CD8-positive, alpha-beta memory T cell (primary cell): ENCODE measurements around the gene ADISSP. TPM values are rescaled to one million over a fixed set of nuclear protein-coding genes. Genes with fewer than 3 reads are reported as not detected.

Source experiments
- CTCF ChIA-PET: fragments of 350-600 bp; sonication (Branson Sonifier 250); formaldehyde crosslinking; loops from one replicate; lab custom pipeline; 2021; ENCODE audit warnings: antibody characterized with exemption; lab: Charles Lee
- POLR2A ChIA-PET: fragments of 350-600 bp; sonication (Branson Sonifier 250); formaldehyde crosslinking; loops from one replicate; lab custom pipeline; 2021; ENCODE audit warnings: antibody characterized with exemption; lab: Charles Lee
- DNase-seq, 5 donors: peaks; one replicate each; pipeline versions ENCODE4 v3.0.0 to v3.0.0-alpha.2; 2020 to 2022; ENCODE audit warnings: mixed read lengths in 1 of 5
- H3K27ac ChIP-seq: one replicate; pipeline ENCODE4 v1.7.0; 2013; ENCODE audit warnings: low read depth, mild to moderate bottlenecking, low read length, moderate library complexity
- H3K27me3 ChIP-seq: 2 replicates; pipeline ENCODE4 v1.7.0; 2013; ENCODE audit warnings: low read length, mild to moderate bottlenecking; ENCODE audit not compliant: insufficient read depth, poor library complexity, severe bottlenecking
- H3K36me3 ChIP-seq: 2 replicates; pipeline ENCODE4 v1.7.0; 2013; ENCODE audit warnings: mild to moderate bottlenecking, low read length, moderate library complexity; ENCODE audit not compliant: insufficient read depth
- H3K4me1 ChIP-seq: 2 replicates; pipeline ENCODE4 v1.7.0; 2013; ENCODE audit warnings: mild to moderate bottlenecking, low read length, moderate library complexity; ENCODE audit not compliant: insufficient read depth
- H3K4me3 ChIP-seq: 2 replicates; pipeline ENCODE4 v1.7.0; 2013; ENCODE audit warnings: mild to moderate bottlenecking, low read length
- H3K9me3 ChIP-seq: 2 replicates; pipeline ENCODE4 v1.7.0; 2013; ENCODE audit warnings: mild to moderate bottlenecking, low read length
- H3K27ac Mint-ChIP-seq, 8 donors: one replicate each; pipeline ENCODE4 v1.8.0; 2020 to 2021; ENCODE audit warnings: mixed read lengths in 8 of 8, mild to moderate bottlenecking in 6 of 8, inconsistent platforms in 3 of 8, moderate library complexity in 3 of 8
- H3K27me3 Mint-ChIP-seq, 2 donors: one replicate each; pipeline ENCODE4 v1.8.0; 2020 to 2021; ENCODE audit warnings: mixed read lengths in 2 of 2, mild to moderate bottlenecking in 1 of 2, moderate library complexity in 1 of 2
- H3K36me3 Mint-ChIP-seq, 3 donors: one replicate each; pipeline ENCODE4 v1.8.0; 2020 to 2021; ENCODE audit warnings: mixed read lengths in 3 of 3, inconsistent platforms in 1 of 3, mild to moderate bottlenecking in 1 of 3
- H3K4me1 Mint-ChIP-seq, 3 donors: one replicate each; pipeline ENCODE4 v1.8.0; 2020 to 2021; ENCODE audit warnings: mixed read lengths in 3 of 3, inconsistent platforms in 1 of 3, mild to moderate bottlenecking in 1 of 3
- H3K4me3 Mint-ChIP-seq, 7 donors: one replicate each; pipeline ENCODE4 v1.8.0; 2020 to 2021; ENCODE audit warnings: mixed read lengths in 7 of 7, mild to moderate bottlenecking in 6 of 7, moderate library complexity in 4 of 7, inconsistent platforms in 2 of 7
- H3K9me3 Mint-ChIP-seq, 5 donors: one replicate each; pipeline ENCODE4 v1.8.0; 2020 to 2022; ENCODE audit warnings: mixed read lengths in 5 of 5, mild to moderate bottlenecking in 3 of 5, moderate library complexity in 2 of 5, inconsistent platforms in 1 of 5
- polyA plus RNA-seq: library from polyadenylated mRNA; unstranded; fragments of 300-500 nt; fragmentation: Illumina TruSeq; gene quantifications from one replicate; pipeline ENCODE4 v1.2.3, GENCODE V29; 2021
- total RNA-seq, 2 experiments: library from RNA; stranded (reverse); gene quantifications; one replicate each; pipeline ENCODE4 v1.2.3, GENCODE V29; 2021

ADISSP gene
- total and polyA plus RNA-seq, 3 experiments from 2014 or later: 27.0 to 74.9 (median 72.7) TPM

GRCh38 chr20:3788685-3789155 lies 21.2 kb upstream of the ADISSP start:
- ChIA-PET CTCF (interaction anchor here (16.8 kb wide), 1 partner anchor 30 kb away, joined by 262 read pairs; the partner anchor contains the start of gene AP5S1), POLR2A (interaction anchor here (0.6 kb wide), 1 partner anchor 90 kb away, joined by 5 read pairs; no protein-coding TSS in a partner anchor)
- no peaks in the 10 kb centered on the region for H3K27me3 ChIP-seq
- no peaks in the 10 kb centered on the region for H3K9me3 ChIP-seq
- no peak overlapping the region for H3K4me3 ChIP-seq
- H3K36me3 ChIP-seq: no peaks in the 10 kb centered on the region
- Mint-ChIP-seq H3K9me3 (no peaks in the 10 kb centered on the region), H3K4me3 (peak overlapping the region in 5 of 7 donors; percentile 64 to 90 (median 84)), H3K4me1 (peaks cover 22 to 32% (median 26%) of the 10 kb centered on the region in 3 donors), H3K36me3 (peaks cover 0 to 5% (median 3%) of the 10 kb centered on the region in 3 donors), H3K27me3 (no peaks in the 10 kb centered on the region), H3K27ac (peak overlapping the region in 7 of 8 donors; percentile 52 to 96 (median 88))
- DNase-seq: no peak
- H3K27ac ChIP-seq: no peak overlapping the region
- peaks cover 23% of the 10 kb centered on the region for H3K4me1 ChIP-seq

GRCh38 chr20:3787324-3788014 lies 19.9 kb upstream of the ADISSP start:
- POLR2A ChIA-PET: interaction anchor here (0.6 to 3.4 kb wide), 9 partner anchors 8 to 66 kb away, joined by 3 to 37 read pairs (median 5); partner anchors contain the start of genes ADISSP, AP5S1 and CDC25B
- Mint-ChIP-seq H3K4me1 (peaks cover 26 to 36% (median 31%) of the 10 kb centered on the region in 3 donors), H3K4me3 (peak overlapping the region; percentile 69 to 88 (median 73)), H3K36me3 (peaks cover 0 to 5% (median 3%) of the 10 kb centered on the region in 3 donors), H3K9me3 (no peaks in the 10 kb centered on the region), H3K27ac (peak overlapping the region; percentile 6 to 92 (median 79)), H3K27me3 (no peaks in the 10 kb centered on the region)
- Histone ChIP-seq H3K36me3 (no peaks in the 10 kb centered on the region), H3K9me3 (no peaks in the 10 kb centered on the region), H3K27ac (no peak overlapping the region), H3K4me3 (peak overlapping the region; percentile 46), H3K4me1 (peaks cover 23% of the 10 kb centered on the region), H3K27me3 (no peaks in the 10 kb centered on the region)
- CTCF ChIA-PET: interaction anchor here (0.7 to 16.8 kb wide), 7 partner anchors 9 to 67 kb away, joined by 3 to 262 read pairs (median 5); partner anchors contain the start of genes ADISSP and AP5S1
- DNase-seq: no peak

GRCh38 chr20:3786665-3787323 lies 19.2 kb upstream of the ADISSP start, which contains the start of gene CENPB:
Gene CENPB, minus strand, starts transcription at chr20:3786740. Its CDS starts 257 bp downstream, at chr20:3786483.
- no peaks in the 10 kb centered on the region for H3K27me3 Mint-ChIP-seq
- H3K27ac Mint-ChIP-seq: peak within 1 kb of the TSS; percentile 68 to 92 (median 85)
- peaks cover 29 to 39% (median 34%) of the 10 kb centered on the region in 3 donors for H3K4me1 Mint-ChIP-seq
- ChIA-PET CTCF (interaction anchor here (0.7 to 16.8 kb wide), 18 partner anchors 8 to 297 kb away, joined by 3 to 262 read pairs (median 4); partner anchors contain the start of genes ADISSP, AP5S1 and CDC25B), POLR2A (interaction anchor here (0.5 to 3.4 kb wide), 13 partner anchors 9 to 68 kb away, joined by 3 to 37 read pairs (median 5); partner anchors contain the start of genes ADISSP, AP5S1 and CDC25B)
- peak within 1 kb of the TSS; percentile 46 for H3K4me3 ChIP-seq
- H3K27me3 ChIP-seq: no peaks in the 10 kb centered on the region
- peak; percentile 87 to 92 (median 89) for DNase-seq
- peak within 1 kb of the TSS; percentile 75 to 88 (median 83) for H3K4me3 Mint-ChIP-seq
- peaks cover 23% of the 10 kb centered on the region for H3K4me1 ChIP-seq
- peaks cover 0 to 5% (median 3%) of the 10 kb centered on the region in 3 donors for H3K36me3 Mint-ChIP-seq
- no peaks in the 10 kb centered on the region for H3K9me3 ChIP-seq
- peak within 1 kb of the TSS; percentile 16 for H3K27ac ChIP-seq
- no peaks in the 10 kb centered on the region for H3K36me3 ChIP-seq
- no peaks in the 10 kb centered on the region for H3K9me3 Mint-ChIP-seq

- ChIA-PET POLR2A (interaction anchor here (1.0 to 3.4 kb wide), 7 partner anchors 9 to 69 kb away, joined by 3 to 37 read pairs (median 7); partner anchors contain the start of genes ADISSP, AP5S1 and CDC25B), CTCF (interaction anchor here (0.7 to 16.8 kb wide), 16 partner anchors 8 to 298 kb away, joined by 3 to 262 read pairs (median 5); partner anchors contain the start of genes ADISSP, AP5S1 and CDC25B)
- H3K4me1 ChIP-seq: peaks cover 23% of the 10 kb centered on the region
- H3K27ac ChIP-seq: peak overlapping the region; percentile 16
- H3K9me3 ChIP-seq: no peaks in the 10 kb centered on the region
- no peaks in the 10 kb centered on the region for H3K27me3 ChIP-seq
- H3K9me3 Mint-ChIP-seq: no peaks in the 10 kb centered on the region
- H3K36me3 ChIP-seq: no peaks in the 10 kb centered on the region
- peak overlapping the region; percentile 75 to 88 (median 81) for H3K4me3 Mint-ChIP-seq
- peaks cover 36 to 46% (median 40%) of the 10 kb centered on the region in 3 donors for H3K4me1 Mint-ChIP-seq
- H3K4me3 ChIP-seq: peak overlapping the region; percentile 19
- peak overlapping the region in 7 of 8 donors; percentile 68 to 90 (median 80) for H3K27ac Mint-ChIP-seq
- peaks cover 0 to 5% (median 3%) of the 10 kb centered on the region in 3 donors for H3K36me3 Mint-ChIP-seq
- peak in 2 of 5 donors; percentile 42 to 64 for DNase-seq
- H3K27me3 Mint-ChIP-seq: no peaks in the 10 kb centered on the region
Observed at GRCh38 chr20:3786126-3786484, 18.6 kb upstream of the ADISSP start.

GRCh38 chr20:3785240-3786125 lies 17.9 kb upstream of the ADISSP start:
- no peaks in the 10 kb centered on the region for H3K9me3 ChIP-seq
- H3K27ac Mint-ChIP-seq: peak overlapping the region in 3 of 8 donors; percentile 50 to 83 (median 70)
- DNase-seq: no peak
- ChIA-PET CTCF (interaction anchor here (0.8 to 16.8 kb wide), 15 partner anchors 10 to 298 kb away, joined by 3 to 262 read pairs (median 5); partner anchors contain the start of genes ADISSP, AP5S1 and CDC25B), POLR2A (interaction anchor here (0.7 to 3.4 kb wide), 8 partner anchors 8 to 69 kb away, joined by 3 to 37 read pairs (median 4); partner anchors contain the start of genes ADISSP, AP5S1 and CDC25B)
- peak overlapping the region; percentile 16 for H3K27ac ChIP-seq
- H3K27me3 ChIP-seq: no peaks in the 10 kb centered on the region
- peaks cover 42 to 52% (median 43%) of the 10 kb centered on the region in 3 donors for H3K4me1 Mint-ChIP-seq
- H3K9me3 Mint-ChIP-seq: no peaks in the 10 kb centered on the region
- H3K4me3 ChIP-seq: peak overlapping the region; percentile 19
- peaks cover 30% of the 10 kb centered on the region for H3K4me1 ChIP-seq
- H3K27me3 Mint-ChIP-seq: no peaks in the 10 kb centered on the region
- no peaks in the 10 kb centered on the region for H3K36me3 ChIP-seq
- peaks cover 0 to 5% (median 3%) of the 10 kb centered on the region in 3 donors for H3K36me3 Mint-ChIP-seq
- peak overlapping the region in 4 of 7 donors; percentile 32 to 73 (median 56) for H3K4me3 Mint-ChIP-seq

- H3K4me1 Mint-ChIP-seq: peaks cover 43 to 54% (median 45%) of the 10 kb centered on the region in 3 donors
- peaks cover 0 to 5% (median 3%) of the 10 kb centered on the region in 3 donors for H3K36me3 Mint-ChIP-seq
- Histone ChIP-seq H3K27ac (no peak overlapping the region), H3K9me3 (no peaks in the 10 kb centered on the region), H3K36me3 (no peaks in the 10 kb centered on the region), H3K4me1 (peaks cover 32% of the 10 kb centered on the region), H3K27me3 (no peaks in the 10 kb centered on the region), H3K4me3 (no peak overlapping the region)
- no peaks in the 10 kb centered on the region for H3K27me3 Mint-ChIP-seq
- peak overlapping the region in 7 of 8 donors; percentile 39 to 88 (median 72) for H3K27ac Mint-ChIP-seq
- ChIA-PET CTCF (interaction anchor here (1.0 to 16.8 kb wide), 4 partner anchors 11 to 70 kb away, joined by 3 to 262 read pairs (median 8); partner anchors contain the start of genes AP5S1 and CDC25B), POLR2A (interaction anchor here (0.7 to 3.4 kb wide), 3 partner anchors 20 to 52 kb away, joined by 3 to 37 read pairs (median 4); partner anchors contain the start of gene AP5S1)
- H3K9me3 Mint-ChIP-seq: no peaks in the 10 kb centered on the region
- no peak for DNase-seq
- H3K4me3 Mint-ChIP-seq: peak overlapping the region; percentile 34 to 86 (median 65)
Observed at GRCh38 chr20:3784863-3785239, 17.3 kb upstream of the ADISSP start.
